IPS DF 6.9 (cell line): ENCODE results near the gene SEPTIN12.

Source experiments
- DNase-seq: peaks from one replicate; pipeline ENCODE4 v3.0.0-alpha.2; 2013; ENCODE audit warnings: low read depth, low spot score
- H3K27ac ChIP-seq: one replicate; pipeline ENCODE4 v1.5.1; 2013; ENCODE audit warnings: low read length, control low read depth
- H3K27me3 ChIP-seq: 2 replicates; pipeline ENCODE4 v1.6.1; 2013; ENCODE audit warnings: mild to moderate bottlenecking, low read length; ENCODE audit not compliant: control insufficient read depth, insufficient read depth
- H3K36me3 ChIP-seq: 2 replicates; pipeline ENCODE4 v1.6.1; 2013; ENCODE audit warnings: low read length; ENCODE audit not compliant: control insufficient read depth, insufficient read depth
- H3K4me1 ChIP-seq: 2 replicates; pipeline ENCODE4 v1.6.1; 2013; ENCODE audit warnings: low read length; ENCODE audit not compliant: control insufficient read depth, insufficient read depth
- H3K4me3 ChIP-seq: 2 replicates; pipeline ENCODE4 v1.5.1; 2013; ENCODE audit warnings: mild to moderate bottlenecking, low read length
- H3K9me3 ChIP-seq: 2 replicates; pipeline ENCODE4 v1.6.1; 2013; ENCODE audit warnings: low read length, inconsistent platforms; ENCODE audit not compliant: control insufficient read depth, insufficient read depth
- WGBS: extraction: QIAGEN DNeasy Blood & Tissue Kit; methylation state at CpG from one replicate; pipeline ENCODE4 v1.1.7; 2013; ENCODE audit warnings: mixed read lengths, missing lambda C conversion rate; ENCODE audit not compliant: insufficient read length, insufficient coverage; 5-methylcytosine and 5-hydroxymethylcytosine counted together

Gene SEPTIN12

GRCh38 chr16:4820652-4821051 is 32.5 kb upstream of the SEPTIN12 start:
- Histone ChIP-seq H3K9me3 (no peaks in the 10 kb centered on the region), H3K27ac (no peak overlapping the region), H3K27me3 (no peaks in the 10 kb centered on the region), H3K4me3 (no peak overlapping the region), H3K4me1 (no peaks in the 10 kb centered on the region), H3K36me3 (peaks cover 16% of the 10 kb centered on the region; the same call in 1 of the 2 replicates)
- no peak for DNase-seq
- WGBS, result no CpG with 5 or more reads among the region's 6 CpGs

DNA sequence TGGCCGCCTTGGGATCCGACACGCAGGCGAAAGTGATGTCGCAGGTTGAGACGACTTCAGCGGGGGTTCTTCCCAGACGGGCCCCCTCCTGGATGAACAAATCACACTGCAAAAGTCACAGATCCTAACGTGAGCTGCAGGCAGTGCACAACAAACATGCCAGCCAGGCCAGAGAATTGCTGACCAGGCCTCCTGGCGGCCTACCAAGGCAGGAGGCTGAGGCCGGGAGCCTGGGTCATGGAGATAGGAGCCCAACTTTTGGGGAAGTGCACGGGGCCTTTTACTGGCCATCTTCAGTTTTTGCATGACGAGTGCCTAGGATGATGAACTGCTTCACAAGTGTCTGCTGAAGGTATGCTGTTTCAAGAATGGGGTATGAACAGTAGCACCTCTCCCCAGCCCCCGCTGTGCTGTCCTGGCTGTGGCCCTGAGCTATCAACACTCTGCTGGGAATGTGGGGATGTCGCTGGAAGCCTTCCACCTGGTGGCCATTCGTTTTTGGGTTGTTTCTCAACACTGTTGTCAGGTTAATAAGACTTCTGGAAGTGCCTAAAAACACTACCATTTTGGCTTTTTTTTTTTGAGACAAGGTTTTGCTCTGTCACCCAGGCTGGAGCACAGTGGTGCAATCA is 26.5 kb upstream of the SEPTIN12 start:
- no peak for DNase-seq
- Histone ChIP-seq H3K27me3 (no peaks in the 10 kb centered on the region), H3K9me3 (no peaks in the 10 kb centered on the region), H3K4me1 (no peaks in the 10 kb centered on the region), H3K4me3 (no peak overlapping the region), H3K27ac (no peak overlapping the region), H3K36me3 (peaks cover 25% of the 10 kb centered on the region; the same call in 1 of the 2 replicates)
- no CpG with 5 or more reads among the region's 16 CpGs for WGBS

GRCh38 chr16:4814046-4814445 is 25.9 kb upstream of the SEPTIN12 start:
- Histone ChIP-seq H3K4me1 (no peaks in the 10 kb centered on the region), H3K4me3 (no peak overlapping the region), H3K27ac (no peak overlapping the region), H3K9me3 (no peaks in the 10 kb centered on the region), H3K27me3 (no peaks in the 10 kb centered on the region), H3K36me3 (peaks cover 22% of the 10 kb centered on the region; the same call in 1 of the 2 replicates)
- DNase-seq, result no peak

- Histone ChIP-seq H3K27me3 (no peaks in the 10 kb centered on the region), H3K4me3 (no peak overlapping the region), H3K27ac (no peak overlapping the region), H3K9me3 (no peaks in the 10 kb centered on the region), H3K4me1 (no peaks in the 10 kb centered on the region), H3K36me3 (peaks cover 22% of the 10 kb centered on the region; the same call in 1 of the 2 replicates)
- no peak for DNase-seq
- WGBS, result no CpG with 5 or more reads among the region's 16 CpGs
These were observed 25.3 kb upstream of the SEPTIN12 start for GRCh38 chr16:4813251-4814003.

DNA sequence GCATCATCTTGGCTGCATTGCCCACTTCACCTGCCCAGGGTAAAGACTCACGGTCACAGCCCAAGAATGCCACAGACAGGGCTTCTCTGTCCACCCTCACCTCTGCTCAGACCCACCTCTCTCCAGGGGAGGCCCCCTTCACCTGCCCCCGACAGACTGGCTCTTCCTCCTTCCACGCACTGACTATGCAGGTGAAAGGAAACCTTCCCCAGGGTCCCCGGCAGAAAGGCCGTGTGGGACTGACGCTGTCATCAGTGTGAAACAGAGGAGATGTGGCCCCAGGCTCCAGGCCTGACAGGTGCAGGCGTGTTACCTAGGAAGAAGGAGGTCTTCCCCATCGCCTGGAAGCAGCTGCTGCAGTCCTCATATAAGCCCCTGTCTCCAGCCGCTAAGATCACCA is 23.6 kb upstream of the SEPTIN12 start:
- WGBS, result no CpG with 5 or more reads among the region's 9 CpGs
- peaks cover 18% of the 10 kb centered on the region; the same call in 1 of the 2 replicates for H3K36me3 ChIP-seq

DNA sequence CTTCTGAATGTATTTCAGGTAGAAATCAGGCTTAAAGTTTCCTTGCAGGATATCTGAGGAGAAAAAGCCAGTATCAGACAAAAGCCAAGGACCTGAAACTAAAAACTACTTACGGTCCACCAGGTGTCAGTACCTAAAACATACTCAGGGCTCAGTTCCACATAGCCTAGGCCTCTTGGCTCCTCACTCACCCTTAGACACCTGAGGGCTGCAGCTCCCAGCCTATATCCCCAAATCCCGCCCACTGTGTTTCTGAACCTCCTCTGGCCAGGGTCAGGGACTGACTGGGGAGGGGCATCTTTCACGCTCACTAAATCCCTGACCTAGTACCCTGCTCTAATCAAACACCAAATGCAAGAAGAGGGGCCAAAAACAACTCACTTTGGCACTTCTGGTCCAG is 23.1 kb upstream of the SEPTIN12 start:
- Histone ChIP-seq H3K27ac (no peak overlapping the region), H3K36me3 (peaks cover 18% of the 10 kb centered on the region; the same call in 1 of the 2 replicates), H3K4me1 (no peaks in the 10 kb centered on the region), H3K4me3 (no peak overlapping the region), H3K9me3 (no peaks in the 10 kb centered on the region), H3K27me3 (no peaks in the 10 kb centered on the region)
- no peak for DNase-seq
- no CpG with 5 or more reads among the region's 3 CpGs for WGBS

More for the DNA sequence above, 23.6 kb upstream of the SEPTIN12 start:
- Histone ChIP-seq H3K27me3 (no peaks in the 10 kb centered on the region), H3K9me3 (no peaks in the 10 kb centered on the region), H3K4me3 (no peak overlapping the region), H3K27ac (no peak overlapping the region), H3K4me1 (no peaks in the 10 kb centered on the region)
- DNase-seq, result no peak

- Histone ChIP-seq H3K36me3 (peaks cover 3% of the 10 kb centered on the region; the same call in 1 of the 2 replicates), H3K27ac (no peak overlapping the region), H3K4me3 (no peak overlapping the region), H3K4me1 (peaks cover under 1% of the 10 kb centered on the region; the same call in 1 of the 2 replicates), H3K9me3 (no peaks in the 10 kb centered on the region), H3K27me3 (no peaks in the 10 kb centered on the region)
- no CpG with 5 or more reads among the region's 6 CpGs for WGBS
- DNase-seq, result no peak
These were observed 18.1 kb upstream of the SEPTIN12 start for GRCh38 chr16:4806280-4806679.

DNA sequence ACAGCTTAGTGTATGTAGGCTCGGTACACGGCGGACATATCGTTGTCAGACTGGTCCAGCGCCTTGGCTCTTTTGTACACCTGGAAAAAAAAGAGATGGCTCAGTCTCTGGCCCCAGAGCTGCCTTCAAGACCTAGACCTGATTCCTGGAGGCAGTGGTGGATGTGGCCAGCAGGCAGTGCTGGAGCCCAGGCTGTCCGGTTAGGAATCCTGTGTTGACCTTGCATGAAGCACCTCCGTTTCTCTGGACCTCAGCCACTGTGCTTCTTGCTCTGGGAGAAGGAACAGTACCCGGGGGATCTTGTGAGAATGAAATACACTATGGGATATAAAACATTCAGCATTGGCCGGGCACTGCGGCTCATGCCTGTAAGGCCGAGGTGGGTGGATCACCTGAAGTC is 17.1 kb upstream of the SEPTIN12 start:
- Histone ChIP-seq H3K4me1 (peaks cover 2% of the 10 kb centered on the region; the same call in 1 of the 2 replicates), H3K36me3 (peaks cover 3% of the 10 kb centered on the region; the same call in 1 of the 2 replicates), H3K27ac (no peak overlapping the region), H3K4me3 (no peak overlapping the region), H3K27me3 (no peaks in the 10 kb centered on the region), H3K9me3 (no peaks in the 10 kb centered on the region)
- DNase-seq, result no peak
- WGBS, result no CpG with 5 or more reads among the region's 11 CpGs

- no CpG with 5 or more reads among the region's 26 CpGs for WGBS
- no peak overlapping the region for H3K4me3 ChIP-seq
- no peaks in the 10 kb centered on the region for H3K27me3 ChIP-seq
- no peak overlapping the region for H3K27ac ChIP-seq
- H3K36me3 ChIP-seq, result peaks cover 8% of the 10 kb centered on the region; the same call in 1 of the 2 replicates
- H3K4me1 ChIP-seq, result peaks cover 2% of the 10 kb centered on the region; the same call in 1 of the 2 replicates
- H3K9me3 ChIP-seq, result no peaks in the 10 kb centered on the region
- DNase-seq, result no peak
These were observed 16.0 kb upstream of the SEPTIN12 start for GRCh38 chr16:4803898-4804762.

DNA sequence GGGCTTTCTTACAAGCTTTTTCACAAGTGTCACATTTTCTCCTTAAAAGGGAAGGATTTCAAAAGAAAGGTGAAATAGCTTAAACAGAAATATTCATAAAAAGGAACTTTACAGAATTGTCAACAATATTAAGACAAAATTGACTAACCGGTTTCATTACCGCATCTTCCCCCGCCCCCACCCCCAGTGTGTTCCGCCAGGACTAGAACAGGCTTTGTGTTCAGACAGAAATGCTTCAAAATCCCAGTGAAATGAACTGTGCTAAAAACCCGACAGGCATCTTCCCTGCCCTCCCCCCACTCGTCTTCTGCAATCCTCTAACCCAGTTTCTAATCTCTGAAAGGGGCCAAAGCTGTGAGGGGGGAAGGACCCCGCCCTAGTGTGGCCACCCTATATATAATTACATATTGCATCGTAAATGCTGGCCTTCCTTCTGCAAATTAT is 15.3 kb upstream of the SEPTIN12 start:
- Histone ChIP-seq H3K27ac (no peak overlapping the region), H3K9me3 (no peaks in the 10 kb centered on the region), H3K4me3 (no peak overlapping the region), H3K4me1 (peaks cover 2% of the 10 kb centered on the region; the same call in 1 of the 2 replicates), H3K27me3 (no peaks in the 10 kb centered on the region), H3K36me3 (peaks cover 11% of the 10 kb centered on the region)
- no peak for DNase-seq
- WGBS, result no CpG with 5 or more reads among the region's 8 CpGs
